Measurements from ENCODE around the gene MAP7D2. TPM values are rescaled to one million over a fixed set of nuclear protein-coding genes. Genes with fewer than 3 reads are reported as not detected.

MAP7D2 gene
- total and polyA plus RNA-seq, 2 of the 4 experiments (the other 2 are of a cell fraction): 0.18 to 0.19 TPM

Small RNAs within 50 kb of the gene (microRNA-seq; reads per million reads assigned to microRNA genes)
- gene MIR23C (ENCODE audit: insufficient read depth in 1 of 2, insufficient read length in 1 of 2, unreplicated experiment in 1 of 2) (5.2 to 24.8 reads per million in 2 experiments), gene RF00019 (ENCODE audit: insufficient read depth, insufficient read length) (not detected), gene RF00493 (ENCODE audit: insufficient read depth, insufficient read length) (10.3 reads per million, percentile 10 among the genes with 10 or more reads in this experiment), gene RF00494 (ENCODE audit: insufficient read depth, insufficient read length) (not detected)

Small RNAs within 50 kb of the gene (small RNA-seq; reads per million reads assigned to genes)
- gene MIR23C (0.04 to 24.1 (median 13.9) reads per million in 5 experiments), gene RF00019 (0 reads per million in 5 experiments), gene RF00493 (2.6 to 45.0 (median 7.8) reads per million in 5 experiments), gene RF00494 (0 reads per million in 5 experiments)

Other genes starting within 250 kb of the MAP7D2 start
- 20.1 and 26.7 TPM in 2 replicates for gene SH3KBP1, start 229.3 kb downstream of the MAP7D2 start, total RNA-seq (2012; rRNA removed)
- gene SH3KBP1, start 229.3 kb downstream of the MAP7D2 start, polyA plus RNA-seq (2012; rRNA removed): 22.0 and 24.4 TPM in 2 replicates
- 1.6 and 2.8 TPM in 2 replicates for gene BCLAF3, start 125.8 kb downstream of the MAP7D2 start, total RNA-seq (2012; rRNA removed)
- 1.0 and 1.6 TPM in 2 replicates for gene BCLAF3, start 125.8 kb downstream of the MAP7D2 start, polyA plus RNA-seq (2012; rRNA removed)
- gene EIF1AX, start 24.9 kb upstream of the MAP7D2 start, total RNA-seq (2012; rRNA removed): 12.2 and 55.5 TPM in 2 replicates
- gene EIF1AX, start 24.9 kb upstream of the MAP7D2 start, polyA plus RNA-seq (2012; rRNA removed): 41.2 and 44.5 TPM in 2 replicates
- 43.9 and 51.1 TPM in 2 replicates for gene RPS6KA3, start 150.0 kb upstream of the MAP7D2 start, total RNA-seq (2012; rRNA removed)
- gene RPS6KA3, start 150.0 kb upstream of the MAP7D2 start, polyA plus RNA-seq (2012; rRNA removed): 17.2 and 20.8 TPM in 2 replicates

Measured in IMR-90 (cell line).